Measurements from ENCODE around the gene CRKL. TPM values are rescaled to one million over a fixed set of nuclear protein-coding genes. Genes with fewer than 3 reads are reported as not detected.

Gene CRKL
- polyA plus RNA-seq, 3 donors = 26.0 to 37.5 (median 29.4) TPM

GRCh38 chr22:20977516-20978170 lies 60.4 kb downstream of the CRKL start:
- Histone ChIP-seq H3K4me1 (ENCODE audit: control insufficient read depth in 1 of 2, insufficient read depth in 2 of 2, low read length in 2 of 2) (peaks cover 34 to 47% of the 10 kb centered on the region in 2 donors), H3K36me3 (replicated peaks in 1 of 2; ENCODE audit: control insufficient read depth in 1 of 2, insufficient read depth in 2 of 2, low read length in 2 of 2) (no peaks in the 10 kb centered on the region), H3K9ac (ENCODE audit: insufficient read depth, low read length, poor library complexity, severe bottlenecking) (no peak overlapping the region), H2AFZ (ENCODE audit: insufficient read depth, low read depth, low read length, poor library complexity, severe bottlenecking) (no peak overlapping the region), H3K4me3 (replicated peaks in 1 of 3; ENCODE audit: low read depth in 2 of 3, low read length in 3 of 3) (no peak overlapping the region), H3K4me2 (replicated peaks; ENCODE audit: extremely low read depth, low read length, poor library complexity, severe bottlenecking) (no peak overlapping the region), H3K27me3 (ENCODE audit: control insufficient read depth in 2 of 2, insufficient read depth in 2 of 2, low read length in 2 of 2) (peaks cover 0 to 3% of the 10 kb centered on the region in 2 donors), H3K27ac (ENCODE audit: low read depth in 1 of 2, low read length in 2 of 2) (no peak overlapping the region), H3K9me3 (replicated peaks in 1 of 2; ENCODE audit: control insufficient read depth in 1 of 2, insufficient read depth in 1 of 2, low read length in 2 of 2) (peaks cover 9 to 10% of the 10 kb centered on the region in 2 donors), H3K79me2 (ENCODE audit: insufficient read depth, low read length) (peaks cover 7% of the 10 kb centered on the region), H4K20me1 (ENCODE audit: insufficient read depth, low read length) (no peaks in the 10 kb centered on the region)
- Mint-ChIP-seq H3K9me3 (peaks cover 10 to 19% (median 14%) of the 10 kb centered on the region in 7 donors), H3K27me3 (ENCODE audit: low read depth in 3 of 3) (peaks cover 8 to 11% (median 10%) of the 10 kb centered on the region in 3 donors), H3K4me1 (peaks cover 34% of the 10 kb centered on the region), H3K4me3 (no peak overlapping the region), H3K27ac (no peak overlapping the region), H3K36me3 (peaks cover 14 to 15% of the 10 kb centered on the region in 2 donors)
- intact Hi-C loops (cut with micrococcal nuclease) = no loop called here
- no peak for DNase-seq
- WGBS (ENCODE audit: insufficient coverage) = 86% methylated on average over 11 of the region's 17 CpGs
- no peak for TF ChIP-seq CTCF (IDR thresholded peaks at IDR 0.05)

- DNase-seq = no peak
- no peaks in the 10 kb centered on the region for H4K20me1 ChIP-seq (ENCODE audit: insufficient read depth, low read length)
- no peak overlapping the region for H3K4me2 ChIP-seq (replicated peaks; ENCODE audit: extremely low read depth, low read length, poor library complexity, severe bottlenecking)
- no peak overlapping the region for H3K27ac ChIP-seq (ENCODE audit: low read depth in 1 of 2, low read length in 2 of 2)
- intact Hi-C loops (cut with micrococcal nuclease) = no loop called here
- H3K4me1 Mint-ChIP-seq = peaks cover 37% of the 10 kb centered on the region
- no peak overlapping the region for H3K9ac ChIP-seq (ENCODE audit: insufficient read depth, low read length, poor library complexity, severe bottlenecking)
- H3K36me3 Mint-ChIP-seq = peaks cover 14 to 15% of the 10 kb centered on the region in 2 donors
- TF ChIP-seq CTCF (IDR thresholded peaks at IDR 0.05) = no peak
- peaks cover 8 to 11% (median 10%) of the 10 kb centered on the region in 3 donors for H3K27me3 Mint-ChIP-seq (ENCODE audit: low read depth in 3 of 3)
- peaks cover 15% of the 10 kb centered on the region for H3K79me2 ChIP-seq (ENCODE audit: insufficient read depth, low read length)
- H3K27me3 ChIP-seq (ENCODE audit: control insufficient read depth in 2 of 2, insufficient read depth in 2 of 2, low read length in 2 of 2) = peaks cover 0 to 3% of the 10 kb centered on the region in 2 donors
- peaks cover 9 to 10% of the 10 kb centered on the region in 2 donors for H3K9me3 ChIP-seq (replicated peaks in 1 of 2; ENCODE audit: control insufficient read depth in 1 of 2, insufficient read depth in 1 of 2, low read length in 2 of 2)
- peaks cover 10 to 19% (median 14%) of the 10 kb centered on the region in 7 donors for H3K9me3 Mint-ChIP-seq
- H3K4me3 Mint-ChIP-seq = no peak overlapping the region
- H3K4me3 ChIP-seq (replicated peaks in 1 of 3; ENCODE audit: low read depth in 2 of 3, low read length in 3 of 3) = no peak overlapping the region
- no peak overlapping the region for H2AFZ ChIP-seq (ENCODE audit: insufficient read depth, low read depth, low read length, poor library complexity, severe bottlenecking)
- H3K27ac Mint-ChIP-seq = no peak overlapping the region
- no peaks in the 10 kb centered on the region for H3K36me3 ChIP-seq (replicated peaks in 1 of 2; ENCODE audit: control insufficient read depth in 1 of 2, insufficient read depth in 2 of 2, low read length in 2 of 2)
- WGBS (ENCODE audit: insufficient coverage) = 100% methylated on average over 1 of the region's 2 CpGs
- H3K4me1 ChIP-seq (ENCODE audit: control insufficient read depth in 1 of 2, insufficient read depth in 2 of 2, low read length in 2 of 2) = peaks cover 34 to 47% of the 10 kb centered on the region in 2 donors
Measured at GRCh38 chr22:20978419-20978818, 61.2 kb downstream of the CRKL start.

Measured in CD14-positive monocyte (primary cell).